GM13976 (cell line): ENCODE results near the gene LRP3.
"Not testable (repeated sequence)": the region's sequence is repeated elsewhere in the genome, so short reads cannot be mapped to it uniquely, and the experiment has no call there.

Experiments used
- DNase-seq: peaks from one replicate; pipeline ENCODE4 v3.0.0; 2012; ENCODE audit warnings: low spot score
- in situ Hi-C: fragments of 300-500 bp; cut with MboI; formaldehyde crosslinking; loops from one replicate; pipeline ENCODE4 v1.12.0; 2022; ENCODE audit warnings: low sequenced_read_pairs, mixed read lengths, inconsistent platforms; ENCODE audit not compliant: unreplicated experiment
- TF ChIP-seq, protein P1 (sequence below): IDR thresholded peaks from 2 replicates; pipeline ENCODE4 v1.5.1; 2012; ENCODE audit warnings: borderline replicate concordance, mild to moderate bottlenecking; ENCODE audit not compliant: insufficient read depth; ENCODE audit errors: extremely low read depth, missing control alignments, control extremely low read depth

LRP3 gene

DNA sequence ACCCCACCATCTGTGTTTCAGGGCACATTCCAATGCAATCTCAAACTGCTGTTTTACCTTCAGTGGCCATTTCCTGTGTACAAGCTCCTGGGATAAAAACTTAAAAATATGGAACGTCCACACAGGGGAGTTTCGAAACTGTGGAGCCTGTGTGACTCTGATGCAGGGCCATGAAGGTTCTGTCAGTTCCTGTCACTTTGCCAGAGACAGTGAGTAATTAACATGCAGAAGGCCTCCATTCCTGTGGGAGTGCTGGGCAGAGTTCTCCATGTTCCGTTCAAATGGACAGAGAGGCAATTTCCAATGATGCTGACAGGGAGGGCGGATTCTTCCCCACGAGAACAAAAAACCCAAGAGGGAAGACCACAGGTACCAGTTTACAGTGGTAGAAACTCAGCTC lies 37.8 kb upstream of the LRP3 start:
- no peak for DNase-seq
- TF ChIP-seq, protein P1, sequence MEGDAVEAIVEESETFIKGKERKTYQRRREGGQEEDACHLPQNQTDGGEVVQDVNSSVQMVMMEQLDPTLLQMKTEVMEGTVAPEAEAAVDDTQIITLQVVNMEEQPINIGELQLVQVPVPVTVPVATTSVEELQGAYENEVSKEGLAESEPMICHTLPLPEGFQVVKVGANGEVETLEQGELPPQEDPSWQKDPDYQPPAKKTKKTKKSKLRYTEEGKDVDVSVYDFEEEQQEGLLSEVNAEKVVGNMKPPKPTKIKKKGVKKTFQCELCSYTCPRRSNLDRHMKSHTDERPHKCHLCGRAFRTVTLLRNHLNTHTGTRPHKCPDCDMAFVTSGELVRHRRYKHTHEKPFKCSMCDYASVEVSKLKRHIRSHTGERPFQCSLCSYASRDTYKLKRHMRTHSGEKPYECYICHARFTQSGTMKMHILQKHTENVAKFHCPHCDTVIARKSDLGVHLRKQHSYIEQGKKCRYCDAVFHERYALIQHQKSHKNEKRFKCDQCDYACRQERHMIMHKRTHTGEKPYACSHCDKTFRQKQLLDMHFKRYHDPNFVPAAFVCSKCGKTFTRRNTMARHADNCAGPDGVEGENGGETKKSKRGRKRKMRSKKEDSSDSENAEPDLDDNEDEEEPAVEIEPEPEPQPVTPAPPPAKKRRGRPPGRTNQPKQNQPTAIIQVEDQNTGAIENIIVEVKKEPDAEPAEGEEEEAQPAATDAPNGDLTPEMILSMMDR: no peak
- in situ Hi-C loops: no loop called here

DNA sequence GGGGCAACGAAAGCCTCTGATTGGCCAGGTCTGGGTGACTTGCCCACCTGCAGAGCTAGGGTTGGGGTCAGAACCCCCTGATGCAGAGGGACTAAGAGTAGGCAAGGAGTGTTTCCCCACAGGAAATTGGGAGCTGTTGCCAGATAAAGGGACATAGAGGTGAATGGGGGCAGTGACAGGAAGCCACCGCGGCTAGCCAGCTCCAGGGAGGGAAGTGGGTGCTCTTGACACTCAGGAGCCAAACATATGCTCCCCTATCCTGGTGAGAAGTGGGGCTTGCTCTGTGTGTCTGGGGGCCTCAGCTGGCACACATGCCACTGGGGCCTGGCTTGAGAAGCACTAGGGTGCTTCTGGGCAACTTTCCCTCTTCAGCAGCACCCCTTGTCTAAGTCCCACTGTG lies 36.2 kb upstream of the LRP3 start:
- DNase-seq: no peak
- in situ Hi-C loops: no loop called here
- TF ChIP-seq, protein P1: no peak

DNA sequence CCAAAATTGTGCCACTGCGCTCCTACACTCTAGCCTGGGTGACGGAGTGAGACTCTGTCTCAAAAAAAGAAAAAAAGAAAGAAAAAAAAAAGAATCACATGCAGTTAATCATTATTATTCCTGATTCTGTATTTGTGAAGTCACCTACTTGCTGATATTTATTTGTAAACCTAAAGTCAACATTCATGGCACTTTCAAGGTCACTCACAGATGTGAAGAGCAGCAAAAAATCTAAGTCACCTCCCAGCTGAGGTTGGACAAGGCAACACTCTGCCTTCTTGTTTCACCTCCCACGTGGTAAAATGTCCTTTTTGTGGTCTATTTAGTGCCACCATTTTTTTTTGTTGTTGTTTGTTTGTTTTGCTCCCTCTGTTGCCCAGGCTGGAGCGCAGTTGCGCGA lies 35.8 kb upstream of the LRP3 start:
- TF ChIP-seq, protein P1: no peak
- DNase-seq: no peak
- in situ Hi-C loops: no loop called here

DNA sequence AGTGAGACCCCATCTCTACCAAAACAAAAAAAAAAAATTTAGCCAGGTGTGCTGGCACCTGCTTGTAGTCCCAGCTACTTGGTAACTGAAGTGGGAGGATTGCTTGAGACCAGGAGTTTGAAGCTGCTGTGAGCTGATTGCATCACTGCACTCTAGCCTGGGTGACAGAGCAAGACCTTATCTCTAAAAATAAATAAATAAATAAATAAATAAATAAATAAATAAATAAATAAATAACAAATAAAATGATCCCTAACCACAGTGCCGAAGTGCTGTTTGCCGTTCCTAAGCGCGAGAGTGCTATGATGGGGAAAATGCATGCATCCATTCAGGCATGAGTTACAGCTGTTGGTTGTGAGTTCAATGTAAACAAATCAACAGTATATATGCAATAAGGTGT lies 35.0 kb upstream of the LRP3 start:
- no peak for DNase-seq
- in situ Hi-C loops: no loop called here
- TF ChIP-seq, protein P1: no peak

DNA sequence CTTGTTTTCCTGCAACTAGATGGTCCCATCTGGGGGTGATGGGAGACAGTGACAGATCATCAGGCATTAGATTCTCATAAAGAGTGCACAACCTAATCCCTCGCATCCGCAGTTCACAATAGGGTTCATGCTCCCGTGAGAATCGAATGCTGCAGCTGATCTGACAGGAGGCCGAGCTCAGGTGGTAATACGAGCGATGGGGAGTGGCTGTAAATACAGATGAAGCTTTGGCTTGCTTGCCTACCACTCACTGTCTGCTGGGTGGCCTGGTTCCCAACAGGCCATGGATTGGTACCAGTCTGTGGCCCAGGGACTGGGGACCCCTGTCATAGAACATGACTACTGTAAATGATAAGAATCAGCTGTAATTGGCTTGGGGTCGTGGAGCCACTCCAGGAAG lies 34.2 kb upstream of the LRP3 start:
- DNase-seq: no peak
- TF ChIP-seq, protein P1: no peak
- in situ Hi-C loops: no loop called here

DNA sequence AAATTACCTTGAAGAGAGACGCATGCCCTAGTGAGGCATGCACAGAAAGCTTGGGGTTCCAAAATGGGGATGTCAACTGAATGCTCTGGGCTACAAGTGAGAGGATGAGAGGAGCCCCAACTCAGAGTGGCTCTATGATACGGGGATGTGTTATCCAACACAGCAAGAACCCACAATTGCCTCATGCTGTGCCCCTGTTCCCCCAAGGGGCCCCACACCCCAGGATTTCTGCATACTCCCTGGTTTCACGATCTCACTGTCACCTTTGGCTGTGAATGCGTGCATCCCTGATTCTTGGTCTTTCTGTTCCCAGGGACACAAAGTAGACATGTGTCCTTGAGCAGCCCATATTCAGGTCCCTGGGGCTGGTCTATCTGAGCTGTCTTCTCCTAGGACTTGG lies 32.9 kb upstream of the LRP3 start:
- DNase-seq: no peak
- TF ChIP-seq, protein P1: no peak
- in situ Hi-C loops: no loop called here

DNA sequence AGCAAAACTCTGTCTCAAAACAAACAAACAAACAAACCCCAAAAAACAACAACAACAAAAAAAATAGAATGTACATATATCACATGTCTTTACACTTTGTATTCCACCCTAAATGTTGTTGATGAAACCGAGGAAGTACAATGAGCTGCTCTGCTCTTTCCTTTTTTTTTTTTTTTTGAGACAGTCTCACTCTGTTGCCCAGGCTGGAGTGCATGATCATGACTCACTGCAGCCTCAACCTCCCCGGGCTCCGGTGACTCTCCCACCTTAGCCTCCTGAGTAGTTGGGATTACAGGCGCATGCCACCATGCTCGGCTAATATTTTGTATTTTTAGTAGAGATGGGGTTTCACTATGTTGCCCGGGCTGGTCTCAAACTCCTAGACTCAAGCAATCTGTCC lies 30.6 kb upstream of the LRP3 start:
- TF ChIP-seq, protein P1: no peak
- DNase-seq: no peak
- in situ Hi-C loops: no loop called here

DNA sequence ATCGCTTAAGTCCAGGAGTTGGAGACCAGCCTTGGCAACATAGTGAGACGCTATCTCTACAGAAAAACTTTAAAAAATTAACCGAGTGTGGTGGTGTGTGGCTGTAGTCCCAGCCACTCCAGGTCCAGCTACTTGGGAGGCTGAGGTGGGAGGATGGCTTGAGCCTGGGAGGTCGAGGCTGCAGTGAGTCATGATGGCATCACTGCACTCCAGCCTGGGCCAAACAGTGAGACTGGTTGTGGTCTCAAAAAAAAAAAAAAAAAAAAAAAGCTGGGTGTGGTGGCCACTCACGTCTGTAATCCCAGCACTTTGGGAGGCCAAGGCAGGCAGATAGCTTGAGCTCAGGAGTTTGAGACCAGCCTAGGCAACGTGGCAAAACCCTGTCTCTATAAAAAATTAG lies 28.1 kb upstream of the LRP3 start:
- DNase-seq, in situ Hi-C loops: not testable (repeated sequence)
